Epithelial cell of proximal tubule (primary cell): ENCODE data around the gene XCL1. TPM values are rescaled to one million over a fixed set of nuclear protein-coding genes. Genes with fewer than 3 reads are reported as not detected.

Source experiments
- DNase-seq: peaks from one replicate; pipeline ENCODE4 v3.0.0-alpha.2; 2011; ENCODE audit warnings: low read depth
- H3K4me3 ChIP-seq: 2 replicates; pipeline ENCODE4 v1.5.1; 2011; ENCODE audit warnings: low read depth, mild to moderate bottlenecking, low read length
- total RNA-seq: library from RNA; depleted of rRNA; stranded (reverse); fragments of >200 nt; gene quantifications from 2 replicates; pipeline ENCODE4 v1.2.3, GENCODE V29; 2015
- TF ChIP-seq, protein P1 (sequence below): conservative IDR thresholded peaks from 2 replicates; pipeline ENCODE4 v1.5.1; 2012; ENCODE audit warnings: low read depth, mild to moderate bottlenecking, low read length

The XCL1 gene
- total RNA-seq, 1 donor from 2014 or later, result not detected

DNA sequence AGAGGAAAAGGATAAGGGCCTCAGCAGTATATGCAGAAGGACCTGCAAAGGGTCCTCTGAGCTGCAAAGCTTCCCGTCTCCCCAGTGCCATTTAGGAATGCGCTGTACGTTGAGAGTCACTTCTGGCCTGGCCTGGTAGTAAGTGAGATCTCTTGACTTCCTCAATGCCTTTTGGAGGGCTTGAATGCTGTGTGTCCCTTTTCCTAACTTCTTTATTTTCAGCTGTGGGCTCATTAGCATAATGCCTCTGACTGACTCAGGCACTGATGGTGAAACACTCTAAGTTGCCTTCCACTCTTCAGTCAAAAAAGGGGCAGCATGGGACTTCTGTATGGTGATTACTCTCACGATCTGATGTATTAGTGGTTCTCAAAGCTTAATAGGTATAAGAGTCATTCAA lies 49.9 kb downstream of the XCL1 start:
- TF ChIP-seq, protein P1, sequence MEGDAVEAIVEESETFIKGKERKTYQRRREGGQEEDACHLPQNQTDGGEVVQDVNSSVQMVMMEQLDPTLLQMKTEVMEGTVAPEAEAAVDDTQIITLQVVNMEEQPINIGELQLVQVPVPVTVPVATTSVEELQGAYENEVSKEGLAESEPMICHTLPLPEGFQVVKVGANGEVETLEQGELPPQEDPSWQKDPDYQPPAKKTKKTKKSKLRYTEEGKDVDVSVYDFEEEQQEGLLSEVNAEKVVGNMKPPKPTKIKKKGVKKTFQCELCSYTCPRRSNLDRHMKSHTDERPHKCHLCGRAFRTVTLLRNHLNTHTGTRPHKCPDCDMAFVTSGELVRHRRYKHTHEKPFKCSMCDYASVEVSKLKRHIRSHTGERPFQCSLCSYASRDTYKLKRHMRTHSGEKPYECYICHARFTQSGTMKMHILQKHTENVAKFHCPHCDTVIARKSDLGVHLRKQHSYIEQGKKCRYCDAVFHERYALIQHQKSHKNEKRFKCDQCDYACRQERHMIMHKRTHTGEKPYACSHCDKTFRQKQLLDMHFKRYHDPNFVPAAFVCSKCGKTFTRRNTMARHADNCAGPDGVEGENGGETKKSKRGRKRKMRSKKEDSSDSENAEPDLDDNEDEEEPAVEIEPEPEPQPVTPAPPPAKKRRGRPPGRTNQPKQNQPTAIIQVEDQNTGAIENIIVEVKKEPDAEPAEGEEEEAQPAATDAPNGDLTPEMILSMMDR, result no peak
- DNase-seq, result no peak
- no peak overlapping the region for H3K4me3 ChIP-seq

DNA sequence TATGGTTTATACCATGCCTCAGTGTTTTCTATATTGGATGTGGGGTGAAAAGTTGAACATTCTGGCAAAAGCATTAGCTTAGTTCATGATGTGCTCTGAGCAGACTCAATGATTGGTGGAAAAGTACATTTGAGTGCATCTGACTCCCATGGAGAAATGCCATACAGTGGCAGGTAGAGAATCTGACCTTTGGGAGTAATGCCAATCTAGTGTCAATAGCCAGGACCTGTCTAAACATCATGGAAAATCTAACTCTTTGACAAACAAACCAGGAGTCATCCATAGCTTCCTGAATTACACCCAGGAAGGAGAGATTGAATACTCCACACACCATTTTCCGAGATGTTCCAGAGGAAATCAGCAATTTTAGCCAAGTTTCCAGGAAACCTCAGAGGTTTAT lies 51.0 kb downstream of the XCL1 start:
- TF ChIP-seq, protein P1, result no peak
- DNase-seq, result no peak
- H3K4me3 ChIP-seq, result no peak overlapping the region

DNA sequence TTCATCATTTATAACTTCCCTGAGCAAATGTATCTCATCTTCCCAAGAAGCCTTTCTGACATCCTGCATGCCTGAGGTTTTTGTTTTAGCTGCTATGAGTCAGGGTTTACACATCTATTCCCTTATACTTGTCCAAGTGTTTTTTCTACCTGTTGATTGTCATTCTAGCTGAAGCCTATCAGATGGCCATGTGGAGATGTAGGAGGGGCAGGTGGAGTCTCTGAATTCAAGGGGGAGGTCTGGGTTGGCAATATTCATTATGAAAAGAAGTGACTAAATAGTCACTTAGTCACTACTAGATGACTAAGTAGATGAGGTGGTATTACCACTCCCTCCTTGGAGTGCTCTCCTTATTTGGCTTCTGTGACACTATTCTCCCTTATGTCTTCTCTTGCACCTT lies 52.4 kb downstream of the XCL1 start:
- no peak overlapping the region for H3K4me3 ChIP-seq
- peak; percentile 79 for DNase-seq
- TF ChIP-seq, protein P1, result no peak

DNA sequence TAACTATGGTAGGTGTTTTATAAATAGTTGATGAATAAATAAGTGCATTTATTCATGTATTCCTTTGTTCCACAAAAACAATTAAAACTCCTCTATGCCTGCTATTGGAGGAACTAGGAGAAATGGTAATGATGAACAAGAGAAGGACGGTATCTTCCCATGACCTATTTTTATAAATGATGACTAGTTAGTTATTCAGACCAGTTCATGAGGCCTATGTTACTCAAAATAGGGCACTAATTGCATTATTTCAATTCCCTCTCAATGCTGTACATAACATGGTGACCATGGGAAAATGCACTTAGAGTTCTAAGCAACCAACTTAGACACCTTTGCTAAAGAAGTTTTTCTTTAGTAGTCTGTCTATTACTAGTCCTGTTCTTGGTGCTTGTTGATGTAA lies 53.1 kb downstream of the XCL1 start:
- TF ChIP-seq, protein P1, result no peak
- no peak overlapping the region for H3K4me3 ChIP-seq
- DNase-seq, result no peak

Other genes starting within 250 kb of the XCL1 start
- not detected in 2 replicates for gene XCL2, start 32.6 kb upstream of the XCL1 start, total RNA-seq
- not detected in 2 replicates for gene DPT, start 152.6 kb downstream of the XCL1 start, total RNA-seq